ENCODE measurements around the gene SND1. TPM values are rescaled to one million over a fixed set of nuclear protein-coding genes. Genes with fewer than 3 reads are reported as not detected.

The SND1 gene
- total RNA-seq, 1 donor from 2014 or later: 125 TPM

- intact Hi-C loops (cut with DNase I): no loop called here
- no peak for DNase-seq (ENCODE audit: low spot score)
- ATAC-seq: no peak
These were observed 134.2 kb downstream of the SND1 start for GRCh38 chr7:127786184-127786583.

DNA sequence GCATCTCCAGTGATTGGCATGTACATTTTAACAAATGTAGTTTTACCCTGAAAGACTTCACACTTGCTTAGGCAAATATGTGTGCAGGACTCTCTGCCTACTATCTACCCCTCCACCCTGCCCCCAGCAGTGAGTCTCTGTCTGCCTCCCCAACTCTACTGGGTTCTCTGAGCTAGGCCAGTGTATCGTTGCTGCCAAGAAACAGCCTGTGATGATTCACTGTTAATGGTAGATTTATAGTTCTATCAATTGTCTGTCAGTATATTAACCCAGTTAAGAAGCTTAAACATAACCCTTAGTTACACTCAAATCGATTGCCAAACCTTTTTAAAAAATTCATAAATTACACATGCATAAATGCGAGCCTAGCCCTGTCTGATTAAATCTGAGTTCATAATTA, 137.0 kb downstream of the SND1 start:
- intact Hi-C loops (cut with DNase I): no loop called here
- DNase-seq (ENCODE audit: low spot score) (no peak), ATAC-seq (no peak)

- DNase-seq (ENCODE audit: low spot score): no peak
- intact Hi-C loops (cut with DNase I): no loop called here
- no peak for ATAC-seq
These were observed 139.6 kb downstream of the SND1 start for GRCh38 chr7:127791446-127792189.

GRCh38 chr7:127792528-127793342, 140.7 kb downstream of the SND1 start:
- DNase-seq (ENCODE audit: low spot score): no peak
- intact Hi-C loops (cut with DNase I): no loop called here
- ATAC-seq: no peak

GRCh38 chr7:127793582-127793981, 141.6 kb downstream of the SND1 start:
- DNase-seq (ENCODE audit: low spot score) (no peak), ATAC-seq (no peak)
- intact Hi-C loops (cut with DNase I): no loop called here

- ATAC-seq (peak; percentile 45), DNase-seq (ENCODE audit: low spot score) (no peak)
- intact Hi-C loops (cut with DNase I): no loop called here
These were observed 142.1 kb downstream of the SND1 start for GRCh38 chr7:127794136-127794535.

- intact Hi-C loops (cut with DNase I): no loop called here
- DNase-seq (ENCODE audit: low spot score): no peak
- ATAC-seq: no peak
These were observed 142.6 kb downstream of the SND1 start for GRCh38 chr7:127794551-127794950.

GRCh38 chr7:127798023-127798422, 146.0 kb downstream of the SND1 start:
- DNase-seq (ENCODE audit: low spot score): peak; percentile 57
- intact Hi-C loops (cut with DNase I): no loop called here
- no peak for ATAC-seq

- intact Hi-C loops (cut with DNase I): no loop called here
These were observed 146.9 kb downstream of the SND1 start for GRCh38 chr7:127798769-127799372.

GRCh38 chr7:127799535-127800305, 147.7 kb downstream of the SND1 start:
- intact Hi-C loops (cut with DNase I): no loop called here
- DNase-seq (ENCODE audit: low spot score): no peak
- ATAC-seq: no peak

More at GRCh38 chr7:127798769-127799372, 146.9 kb downstream of the SND1 start:
- DNase-seq (ENCODE audit: low spot score): no peak
- no peak for ATAC-seq

DNA sequence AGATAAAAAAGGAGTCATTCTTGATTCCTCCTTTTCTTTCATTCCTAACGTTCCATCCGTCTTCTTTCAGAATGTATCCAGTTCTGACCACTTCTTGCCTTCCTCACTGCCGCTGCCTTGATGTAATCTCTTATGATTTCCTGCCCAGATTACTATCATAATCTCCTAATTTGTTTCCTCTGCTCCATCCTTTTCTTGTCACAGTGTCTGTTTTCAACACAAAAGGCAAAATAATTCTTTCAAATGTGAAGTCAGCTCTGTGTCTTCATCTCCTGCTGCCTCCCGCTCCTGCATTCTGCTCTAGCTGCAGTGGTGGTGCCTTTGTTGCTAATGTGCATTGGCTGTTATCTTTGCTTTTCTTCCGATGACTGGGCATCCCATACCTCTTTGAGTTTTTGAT, 150.9 kb downstream of the SND1 start:
- intact Hi-C loops (cut with DNase I): no loop called here
- ATAC-seq (no peak), DNase-seq (ENCODE audit: low spot score) (no peak)

DNA sequence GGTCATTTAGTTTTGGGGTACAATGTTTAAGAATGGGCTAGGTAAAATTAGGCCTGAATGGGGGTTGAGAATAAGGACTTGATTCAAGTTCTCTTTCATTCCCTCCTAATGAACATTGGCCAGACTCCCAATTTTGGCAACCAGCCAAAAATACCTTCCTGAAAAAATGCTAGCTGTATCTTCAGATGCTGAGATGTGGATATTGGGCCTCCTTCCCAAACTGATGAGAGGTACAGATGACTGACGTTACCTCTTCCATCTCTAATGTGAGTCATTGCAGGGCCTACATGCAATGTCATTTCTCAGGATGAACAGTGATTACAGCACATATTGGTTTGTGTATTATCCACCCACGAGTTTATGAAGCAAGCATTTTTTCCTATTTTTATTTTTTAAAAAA, 151.6 kb downstream of the SND1 start:
- ATAC-seq (no peak), DNase-seq (ENCODE audit: low spot score) (no peak)
- intact Hi-C loops (cut with DNase I): no loop called here

- ATAC-seq (no peak), DNase-seq (ENCODE audit: low spot score) (no peak)
- intact Hi-C loops (cut with DNase I): no loop called here
These were observed 155.3 kb downstream of the SND1 start for GRCh38 chr7:127807340-127807739.

- intact Hi-C loops (cut with DNase I): no loop called here
- DNase-seq (ENCODE audit: low spot score) (no peak), ATAC-seq (no peak)
These were observed 155.8 kb downstream of the SND1 start for GRCh38 chr7:127807829-127808228.

DNA sequence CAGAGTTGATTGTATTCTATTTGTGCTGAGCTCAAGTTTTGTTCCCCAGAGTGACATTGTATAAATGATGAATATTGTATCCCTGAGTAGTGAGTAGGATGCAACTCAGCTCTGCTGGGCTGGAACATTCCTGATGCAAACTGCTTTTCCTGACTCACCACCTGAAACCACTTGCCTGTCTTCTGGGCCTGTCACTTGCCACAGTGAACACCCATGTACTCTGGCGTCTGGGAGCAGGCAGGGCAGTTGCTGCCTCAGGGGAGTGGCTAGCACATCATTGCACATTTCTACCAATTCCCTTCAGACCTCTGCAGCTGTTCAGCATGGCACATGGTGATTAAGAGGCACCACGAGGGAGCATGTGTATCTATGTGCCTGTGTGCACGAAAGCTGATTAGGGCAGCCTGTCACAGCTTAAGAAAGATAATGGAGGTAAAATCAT, 157.3 kb downstream of the SND1 start:
- DNase-seq (ENCODE audit: low spot score) (no peak), ATAC-seq (no peak)
- intact Hi-C loops (cut with DNase I): no loop called here

DNA sequence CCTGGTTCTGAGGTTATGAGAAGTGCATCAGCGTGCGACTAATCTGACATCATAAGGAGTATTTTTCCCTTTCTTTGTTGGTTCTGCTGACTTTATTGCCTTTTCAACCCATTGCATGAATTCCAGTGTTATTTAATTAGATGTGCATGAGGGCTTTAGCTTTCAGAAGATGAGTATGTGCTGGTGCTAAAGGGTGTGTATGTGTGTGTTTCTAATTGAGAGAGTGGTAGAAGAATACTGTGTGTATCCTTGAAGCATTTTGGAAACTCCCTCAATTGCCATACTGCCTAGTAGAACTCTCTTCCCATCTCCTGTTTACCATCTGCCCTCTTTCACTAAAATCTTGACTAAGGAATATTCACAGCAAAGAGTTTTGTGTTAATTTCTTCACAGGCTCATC, 158.1 kb downstream of the SND1 start:
- DNase-seq (ENCODE audit: low spot score) (no peak), ATAC-seq (no peak)
- intact Hi-C loops (cut with DNase I): no loop called here

GRCh38 chr7:127810696-127811660, 159.0 kb downstream of the SND1 start:
- ATAC-seq (no peak), DNase-seq (ENCODE audit: low spot score) (no peak)
- intact Hi-C loops (cut with DNase I): no loop called here

GRCh38 chr7:127812540-127812939, 160.5 kb downstream of the SND1 start:
- intact Hi-C loops (cut with DNase I): no loop called here
- ATAC-seq: no peak
- DNase-seq (ENCODE audit: low spot score): no peak

All from sciatic nerve (tissue), 2 donors.